ENCODE results near the gene SLCO2A1. TPM values are rescaled to one million over a fixed set of nuclear protein-coding genes. Genes with fewer than 3 reads are reported as not detected.

SLCO2A1 gene
- total RNA-seq, 1 donor, result under 0.01 TPM

- no peak for DNase-seq (ENCODE audit: low read depth in 2 of 3, low spot score in 2 of 3)
These were observed 31.7 kb upstream of the SLCO2A1 start for GRCh38 chr3:134061401-134061800.

- no peak for DNase-seq (ENCODE audit: low read depth in 2 of 3, low spot score in 2 of 3)
These were observed 31.0 kb upstream of the SLCO2A1 start for GRCh38 chr3:134060561-134061385.

GRCh38 chr3:134059671-134060560 is 30.2 kb upstream of the SLCO2A1 start:
- no peak for DNase-seq (ENCODE audit: low read depth in 2 of 3, low spot score in 2 of 3)

- DNase-seq (ENCODE audit: low read depth in 2 of 3, low spot score in 2 of 3), result no peak
These were observed 29.4 kb upstream of the SLCO2A1 start for GRCh38 chr3:134059035-134059601.

GRCh38 chr3:134057654-134058110 is 28.0 kb upstream of the SLCO2A1 start:
- no peak for DNase-seq (ENCODE audit: low read depth in 2 of 3, low spot score in 2 of 3)

- no peak for DNase-seq (ENCODE audit: low read depth in 2 of 3, low spot score in 2 of 3)
These were observed 27.4 kb upstream of the SLCO2A1 start for GRCh38 chr3:134057006-134057653.

DNA sequence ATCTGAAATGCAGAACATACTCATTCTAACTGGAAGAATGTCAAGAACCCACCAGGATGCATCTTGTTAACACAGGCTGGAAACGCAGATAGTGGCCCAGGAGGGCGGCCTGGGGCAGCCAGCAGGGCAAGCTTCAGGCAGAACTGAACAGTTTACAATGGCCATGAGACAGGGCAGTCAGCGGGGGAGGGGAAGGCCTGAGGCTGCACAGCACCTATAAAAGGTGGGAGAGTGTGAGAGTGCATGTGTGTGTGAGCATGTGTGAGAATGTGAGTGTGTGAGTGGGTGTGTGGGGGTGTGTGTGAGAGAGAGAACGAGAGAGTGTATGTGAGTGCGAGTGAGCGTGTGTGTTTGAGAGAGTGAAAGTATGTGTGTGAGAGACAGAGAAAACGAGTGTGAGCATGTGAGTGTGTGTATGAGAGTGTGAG is 26.8 kb upstream of the SLCO2A1 start:
- DNase-seq (ENCODE audit: low read depth in 2 of 3, low spot score in 2 of 3), result no peak

DNA sequence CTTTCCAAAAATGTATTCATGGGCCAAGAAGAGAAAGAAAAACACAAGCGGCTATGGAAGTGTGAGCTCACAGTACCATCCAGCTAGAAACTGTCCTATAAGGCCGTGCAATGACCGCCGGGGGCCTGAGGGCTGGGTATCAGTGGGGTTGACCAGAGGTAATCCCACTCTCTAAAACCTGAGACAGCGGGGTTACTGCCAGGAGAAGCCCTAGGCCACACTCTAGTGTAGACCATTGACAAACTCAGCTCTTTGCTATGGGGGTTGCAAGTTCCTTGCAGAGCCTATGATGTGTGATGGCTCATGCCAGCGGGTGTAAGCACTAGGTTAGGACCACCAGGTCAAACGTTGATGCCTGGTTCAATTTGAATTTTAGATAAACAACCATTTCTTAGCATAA is 25.9 kb upstream of the SLCO2A1 start:
- no peak for DNase-seq (ENCODE audit: low read depth in 2 of 3, low spot score in 2 of 3)

GRCh38 chr3:134054881-134055280 is 25.2 kb upstream of the SLCO2A1 start:
- no peak for DNase-seq (ENCODE audit: low read depth in 2 of 3, low spot score in 2 of 3)

DNA sequence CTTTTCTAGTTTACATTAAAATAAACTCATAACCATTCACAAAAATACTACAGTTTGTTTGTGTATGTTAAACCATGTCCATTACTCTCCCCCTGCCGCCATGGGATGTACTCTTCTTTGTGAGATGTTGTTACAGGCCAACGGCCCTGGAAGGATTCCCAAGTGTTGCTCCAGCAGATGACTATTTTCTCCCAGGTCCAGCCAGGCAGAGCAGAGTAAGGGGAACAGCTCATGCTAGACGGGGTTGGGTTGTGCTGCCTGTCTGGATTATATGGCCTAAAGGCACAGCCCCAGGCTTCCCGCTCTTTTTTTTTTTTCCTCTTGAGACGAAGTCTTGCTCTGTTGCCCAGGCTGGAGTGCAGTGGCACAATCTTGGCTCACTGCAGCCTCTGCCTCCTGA is 24.5 kb upstream of the SLCO2A1 start:
- DNase-seq (ENCODE audit: low read depth in 2 of 3, low spot score in 2 of 3), result no peak

- DNase-seq (ENCODE audit: low read depth in 2 of 3, low spot score in 2 of 3), result no peak
These were observed 22.6 kb upstream of the SLCO2A1 start for GRCh38 chr3:134052370-134052769.

- DNase-seq (ENCODE audit: low read depth in 2 of 3, low spot score in 2 of 3), result no peak
These were observed 20.0 kb upstream of the SLCO2A1 start for GRCh38 chr3:134049676-134050075.

DNA sequence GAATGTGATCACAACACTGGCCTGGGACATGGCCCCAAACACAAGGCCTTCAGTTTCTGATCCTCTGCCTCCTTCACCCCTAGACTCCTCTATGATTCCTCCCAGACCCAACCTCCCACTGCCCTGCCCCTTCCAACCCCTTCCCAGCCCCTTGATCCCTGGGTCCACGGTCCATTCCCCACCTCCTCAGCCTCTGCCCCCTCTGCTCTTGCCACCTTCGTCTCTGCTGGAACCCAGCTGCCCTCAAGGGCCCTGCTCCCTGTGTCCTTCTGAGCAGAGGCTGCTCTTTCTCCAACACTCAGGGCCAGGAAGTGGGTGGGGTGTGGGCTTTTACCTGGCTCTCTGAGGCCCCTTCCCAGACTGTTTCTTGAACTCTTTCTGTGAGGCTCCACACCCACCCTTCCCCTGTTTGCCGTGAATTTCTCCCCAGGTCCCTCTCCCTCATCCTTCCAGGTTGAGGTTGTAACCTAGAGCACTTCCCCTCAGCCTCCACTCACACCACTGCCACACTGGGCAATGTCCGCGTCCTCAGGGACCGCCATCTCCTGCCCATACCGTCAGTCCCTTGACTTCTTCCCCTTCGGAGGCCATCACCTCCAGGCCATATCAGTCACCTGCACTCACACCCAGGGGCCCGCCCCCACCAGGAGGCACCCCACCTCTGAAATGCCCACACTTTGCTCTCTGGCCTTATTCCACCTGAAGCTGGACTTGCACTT is 18.7 kb upstream of the SLCO2A1 start:
- no peak for DNase-seq (ENCODE audit: low read depth in 2 of 3, low spot score in 2 of 3)

DNA sequence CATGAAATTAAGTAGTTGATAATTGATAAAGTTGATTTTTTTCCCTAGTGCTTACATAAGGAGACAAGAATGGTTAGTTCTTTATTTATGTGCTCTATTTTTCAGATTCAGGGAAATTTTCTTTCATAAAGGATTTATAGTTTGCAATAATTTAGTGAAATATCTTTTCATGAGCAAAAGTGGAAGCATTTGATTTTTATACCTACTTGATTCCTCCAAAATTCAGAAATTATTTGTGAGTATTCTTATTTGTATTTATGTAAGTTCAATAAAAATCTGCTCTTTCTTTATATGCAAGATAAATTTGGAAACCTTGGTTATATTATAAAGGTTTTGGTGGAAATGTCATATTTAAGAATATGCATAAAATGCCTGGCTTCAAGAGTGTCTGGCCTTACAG is 14.7 kb upstream of the SLCO2A1 start:
- no peak for DNase-seq (ENCODE audit: low read depth in 2 of 3, low spot score in 2 of 3)

- DNase-seq (ENCODE audit: low read depth in 2 of 3, low spot score in 2 of 3), result no peak
These were observed 10.3 kb upstream of the SLCO2A1 start for GRCh38 chr3:134040066-134040465.

DNA sequence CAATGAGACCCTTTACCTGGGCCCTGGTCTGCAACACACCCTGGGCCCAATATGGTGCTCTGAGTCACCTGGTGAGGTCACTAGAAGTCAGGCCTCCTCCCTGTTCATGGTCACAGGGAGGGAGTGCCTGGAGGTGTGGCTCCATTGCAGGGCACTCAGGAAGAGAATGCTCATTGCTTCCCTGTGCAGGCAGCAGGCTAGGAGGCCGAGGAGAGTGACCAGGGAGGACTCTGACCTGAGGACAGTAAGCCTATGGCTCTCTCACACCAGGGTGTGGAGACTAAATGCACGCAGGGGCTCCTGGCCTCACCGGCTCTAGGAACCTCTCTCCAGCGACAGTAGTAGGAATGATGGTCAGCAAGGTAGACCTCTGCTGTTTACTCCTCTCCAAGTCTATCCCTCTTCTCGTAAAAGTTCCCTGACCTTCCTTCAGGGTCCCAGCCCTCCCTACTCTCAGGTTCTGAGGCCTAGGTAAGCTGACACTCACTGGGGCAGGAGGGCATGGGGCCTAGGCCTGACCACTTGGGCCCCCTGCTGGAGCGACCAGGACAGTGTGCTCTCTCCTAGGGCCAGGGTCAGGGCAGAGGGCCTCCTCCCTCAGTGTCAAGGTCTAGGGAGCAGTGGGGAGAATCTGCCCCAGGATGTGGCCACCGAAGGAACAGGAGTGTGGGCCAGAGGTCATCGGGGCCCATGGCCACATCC is 9.6 kb upstream of the SLCO2A1 start:
- DNase-seq (ENCODE audit: low read depth in 2 of 3, low spot score in 2 of 3), result no peak

- DNase-seq (ENCODE audit: low read depth in 2 of 3, low spot score in 2 of 3), result no peak
These were observed 9.0 kb upstream of the SLCO2A1 start for GRCh38 chr3:134038716-134039115.

DNA sequence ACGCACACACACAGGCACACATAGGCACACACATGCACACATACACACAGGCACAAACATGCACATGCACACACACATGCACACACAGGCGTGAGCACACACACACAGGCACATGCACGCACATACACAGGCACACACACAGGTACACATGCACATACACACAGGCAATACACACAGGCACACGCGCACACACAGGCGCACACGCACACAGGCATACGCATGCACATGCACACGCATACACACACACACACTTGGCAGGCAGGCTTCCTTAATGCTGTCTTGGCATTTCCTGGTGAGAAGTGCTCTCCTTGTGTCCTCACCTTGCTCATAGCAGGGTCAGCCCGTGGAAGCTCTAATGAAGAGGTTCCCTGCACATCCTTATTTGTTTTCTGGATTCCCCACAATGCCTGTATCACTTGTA is 8.4 kb upstream of the SLCO2A1 start:
- no peak for DNase-seq (ENCODE audit: low read depth in 2 of 3, low spot score in 2 of 3)

DNA sequence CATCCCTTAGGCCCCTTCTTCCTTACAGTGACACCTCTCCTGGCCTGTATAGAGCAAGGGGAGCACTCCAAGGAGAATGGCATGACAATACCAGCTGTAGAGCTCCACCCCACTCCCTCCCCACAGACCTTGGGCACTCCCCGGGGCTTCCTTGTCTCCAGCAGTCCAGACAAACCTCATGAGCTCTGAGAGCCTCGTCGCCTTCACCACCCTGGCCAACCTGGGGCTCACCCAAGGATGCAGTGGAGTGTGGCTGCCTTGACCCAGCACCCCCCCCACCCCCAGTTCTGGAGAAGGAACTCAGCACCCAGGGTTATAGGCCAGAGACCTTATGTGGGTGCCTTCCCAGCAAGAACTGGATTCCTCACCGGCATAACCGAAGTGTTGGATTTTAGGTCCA is 7.4 kb upstream of the SLCO2A1 start:
- DNase-seq (ENCODE audit: low read depth in 2 of 3, low spot score in 2 of 3), result no peak

GRCh38 chr3:134036291-134036690 is 6.6 kb upstream of the SLCO2A1 start:
- DNase-seq (ENCODE audit: low read depth in 2 of 3, low spot score in 2 of 3), result no peak
